Astrocyte (in vitro differentiated cells and primary cell): ENCODE data around the gene MNT.

ENCODE experiments used
- EZH2 ChIP-seq: IDR thresholded peaks from 2 replicates; pipeline ENCODE4 v1.6.1; 2012; ENCODE audit warnings: mild to moderate bottlenecking, low read length, inconsistent platforms; ENCODE audit not compliant: insufficient read depth
- TF ChIP-seq, protein P1 (sequence below): IDR thresholded peaks from 2 replicates; pipeline ENCODE4 v1.5.1; 2011; ENCODE audit warnings: low read depth, mild to moderate bottlenecking, inconsistent platforms, low read length, moderate library complexity; ENCODE audit not compliant: insufficient read depth

DNA sequence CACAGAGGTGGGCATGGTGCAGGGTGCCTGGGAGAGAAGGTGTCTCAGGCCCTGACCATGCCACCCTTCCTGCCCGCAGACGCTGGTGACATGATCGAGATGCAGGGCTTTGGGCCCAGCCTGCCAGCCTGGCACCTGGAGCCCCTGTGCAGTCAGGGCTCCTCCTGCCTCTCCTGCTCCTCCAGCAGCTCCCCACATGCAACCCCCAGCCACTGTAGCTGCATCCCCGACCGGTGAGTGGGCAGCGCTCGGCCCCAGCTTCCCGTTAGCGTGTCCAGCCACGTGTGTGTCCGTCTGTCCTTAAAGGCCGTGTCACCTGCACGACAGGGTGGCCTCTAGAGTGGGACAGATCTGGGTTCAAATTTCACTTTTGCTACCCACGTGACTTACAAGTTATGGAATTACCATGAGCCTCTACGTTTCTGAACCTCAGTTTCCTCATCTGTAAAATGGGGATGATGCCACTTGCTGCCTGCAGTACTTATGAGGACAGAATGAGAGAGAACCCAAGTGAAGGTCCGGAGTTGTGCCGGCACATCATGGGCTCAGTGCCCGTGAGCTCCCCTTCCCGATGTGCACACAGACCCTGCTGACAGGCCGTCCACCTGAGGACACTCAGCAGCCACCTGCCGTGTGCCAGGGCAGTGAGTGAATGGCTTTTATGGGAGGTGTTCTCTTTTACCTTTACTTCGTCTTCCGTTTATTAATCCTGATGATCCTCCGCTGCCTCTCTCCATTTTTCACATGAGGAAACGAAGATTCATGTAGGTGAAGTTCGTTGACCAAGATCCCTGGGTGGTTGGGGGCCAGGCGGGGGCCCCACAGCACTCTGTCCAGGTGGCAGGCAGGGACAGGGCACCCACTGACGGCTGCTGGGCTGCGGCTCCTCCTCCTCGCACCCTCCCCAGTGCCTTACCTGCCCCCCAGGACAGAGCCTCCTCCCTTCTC is 29.4 kb downstream of the MNT start:
- TF ChIP-seq, protein P1, sequence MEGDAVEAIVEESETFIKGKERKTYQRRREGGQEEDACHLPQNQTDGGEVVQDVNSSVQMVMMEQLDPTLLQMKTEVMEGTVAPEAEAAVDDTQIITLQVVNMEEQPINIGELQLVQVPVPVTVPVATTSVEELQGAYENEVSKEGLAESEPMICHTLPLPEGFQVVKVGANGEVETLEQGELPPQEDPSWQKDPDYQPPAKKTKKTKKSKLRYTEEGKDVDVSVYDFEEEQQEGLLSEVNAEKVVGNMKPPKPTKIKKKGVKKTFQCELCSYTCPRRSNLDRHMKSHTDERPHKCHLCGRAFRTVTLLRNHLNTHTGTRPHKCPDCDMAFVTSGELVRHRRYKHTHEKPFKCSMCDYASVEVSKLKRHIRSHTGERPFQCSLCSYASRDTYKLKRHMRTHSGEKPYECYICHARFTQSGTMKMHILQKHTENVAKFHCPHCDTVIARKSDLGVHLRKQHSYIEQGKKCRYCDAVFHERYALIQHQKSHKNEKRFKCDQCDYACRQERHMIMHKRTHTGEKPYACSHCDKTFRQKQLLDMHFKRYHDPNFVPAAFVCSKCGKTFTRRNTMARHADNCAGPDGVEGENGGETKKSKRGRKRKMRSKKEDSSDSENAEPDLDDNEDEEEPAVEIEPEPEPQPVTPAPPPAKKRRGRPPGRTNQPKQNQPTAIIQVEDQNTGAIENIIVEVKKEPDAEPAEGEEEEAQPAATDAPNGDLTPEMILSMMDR = no peak
- no peak for TF ChIP-seq EZH2
